ENCODE data around the gene NXNL2. TPM values are rescaled to one million over a fixed set of nuclear protein-coding genes. Genes with fewer than 3 reads are reported as not detected.

The NXNL2 gene
- total RNA-seq = not detected

DNA sequence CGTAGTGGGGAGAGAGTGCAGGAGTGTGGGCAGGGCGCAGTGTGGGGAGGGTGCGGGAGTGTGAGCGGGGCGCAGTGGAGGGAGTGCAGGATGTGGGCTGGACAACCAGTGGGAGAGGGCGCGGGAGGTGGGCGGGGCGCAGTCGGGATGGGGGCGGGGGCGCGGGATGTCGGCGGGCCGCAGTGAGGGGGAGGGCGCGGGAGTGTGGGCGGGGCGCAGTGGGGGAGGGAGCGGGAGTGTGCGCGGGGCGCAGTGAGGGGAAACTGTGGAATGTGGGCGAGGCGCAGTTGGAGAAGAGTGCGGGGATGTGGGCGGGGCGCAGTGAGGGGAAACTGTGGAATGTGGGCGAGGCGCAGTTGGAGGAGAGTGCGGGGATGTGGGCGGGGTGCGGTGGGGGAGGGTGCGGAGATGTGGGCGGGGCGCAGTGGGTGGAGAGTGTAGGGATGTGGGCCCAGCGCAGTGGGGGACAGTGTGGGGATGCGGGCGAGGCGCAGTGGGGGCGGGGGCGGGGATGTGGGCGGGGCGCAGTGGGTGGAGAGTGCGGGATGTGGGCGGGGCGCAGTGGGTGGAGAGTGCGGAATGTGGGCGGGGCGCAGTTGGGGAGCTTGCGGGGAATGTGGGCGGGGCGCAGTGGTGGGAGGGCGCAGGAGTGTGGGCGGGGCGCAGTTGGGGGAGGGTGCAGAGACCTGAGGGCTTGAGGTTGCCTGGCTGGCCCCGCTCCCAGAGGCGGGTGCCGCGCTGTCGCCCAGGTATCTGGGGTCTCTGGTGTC, at the start of gene NXNL2:
TSS of gene NXNL2 (plus strand) at position 723 of the 770 bp plus-strand sequence. CDS start 257 bp downstream, outside the sequence.
- no peak for TF ChIP-seq CTCF (IDR thresholded peaks at IDR 0.05; ENCODE audit: low read depth)

DNA sequence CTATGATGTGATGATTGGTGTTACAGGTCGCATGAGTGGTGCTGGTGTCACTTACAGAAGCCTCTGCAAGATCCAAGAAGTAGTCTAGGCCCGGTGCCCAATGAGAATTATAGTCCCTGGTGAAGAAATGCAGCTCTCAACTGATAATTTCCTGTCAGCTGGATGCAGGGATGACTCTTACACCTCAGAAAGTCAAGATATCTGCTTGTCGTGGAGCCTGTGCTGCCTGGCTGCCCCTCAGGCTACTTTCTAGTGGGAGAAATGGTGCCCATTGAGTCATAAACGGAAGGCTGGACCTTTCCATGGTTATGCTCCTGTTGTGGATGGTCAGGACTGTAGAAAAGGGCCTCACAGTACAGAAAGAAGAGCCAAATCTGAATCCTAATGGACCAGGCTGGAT, 46.8 kb upstream of the NXNL2 start:
- TF ChIP-seq CTCF (IDR thresholded peaks at IDR 0.05; ENCODE audit: low read depth) = no peak

DNA sequence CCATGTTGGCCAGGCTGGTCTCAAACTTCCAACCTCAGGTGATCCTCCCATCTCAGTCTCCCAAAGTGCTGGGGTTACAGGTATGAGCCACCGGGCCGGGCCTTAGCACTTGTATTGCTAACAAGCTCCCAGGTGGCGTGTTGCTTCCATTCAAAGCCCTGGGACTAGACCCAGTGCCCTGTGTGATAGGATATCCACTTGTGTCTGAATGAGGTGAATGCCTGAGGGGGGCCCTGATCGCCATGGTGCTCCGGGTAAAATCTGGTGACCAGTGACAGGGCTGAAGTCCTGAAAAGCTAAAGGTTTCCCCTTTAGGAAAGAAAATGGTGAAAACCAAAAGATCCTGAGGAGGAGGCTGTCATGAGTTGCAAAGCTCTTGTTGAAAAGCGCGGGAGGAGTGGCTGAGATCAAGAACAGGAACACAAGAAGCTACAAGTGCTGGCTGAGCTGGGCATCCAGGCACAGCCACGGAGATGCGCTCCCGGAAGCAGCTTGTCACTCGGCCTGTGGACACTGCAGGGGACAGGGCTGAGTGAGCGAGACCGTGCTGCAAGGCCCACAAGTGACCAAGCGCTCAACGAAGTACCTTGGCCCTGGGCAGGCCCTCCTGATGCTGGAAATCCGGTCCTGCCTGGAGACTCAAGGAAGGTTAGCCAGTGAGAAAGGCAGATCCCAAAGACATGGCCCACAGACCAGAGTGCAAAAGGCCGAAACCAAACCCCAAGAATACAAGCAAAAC, 39.8 kb upstream of the NXNL2 start:
- no peak for TF ChIP-seq CTCF (IDR thresholded peaks at IDR 0.05; ENCODE audit: low read depth)

DNA sequence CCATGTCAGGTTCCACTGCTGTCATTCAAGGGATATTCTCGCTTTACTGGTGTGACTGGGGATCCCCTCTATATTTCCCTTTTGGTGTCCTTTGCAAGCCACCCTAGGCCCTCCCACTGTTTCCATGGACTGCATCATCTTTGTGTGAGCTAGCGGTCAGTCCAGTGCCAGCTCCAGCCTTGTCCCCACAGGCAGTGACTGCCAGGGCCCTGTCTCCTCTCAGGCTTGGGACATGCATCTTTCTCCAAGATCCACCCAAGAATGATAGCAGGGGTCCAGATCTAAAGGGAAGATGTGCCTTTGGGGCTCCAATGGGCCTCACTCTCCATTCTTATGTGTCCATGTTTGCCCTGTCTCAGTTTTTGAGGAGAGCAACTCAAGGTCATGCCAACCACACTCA, 37.8 kb upstream of the NXNL2 start:
- TF ChIP-seq CTCF (IDR thresholded peaks at IDR 0.05; ENCODE audit: low read depth) = no peak

- no peak for TF ChIP-seq CTCF (IDR thresholded peaks at IDR 0.05; ENCODE audit: low read depth)
Observed at GRCh38 chr9:88498880-88499279, 36.1 kb upstream of the NXNL2 start.

- TF ChIP-seq CTCF (IDR thresholded peaks at IDR 0.05; ENCODE audit: low read depth) = no peak
Observed at GRCh38 chr9:88501086-88501485, 33.9 kb upstream of the NXNL2 start.

GRCh38 chr9:88502552-88503034, 32.4 kb upstream of the NXNL2 start:
- TF ChIP-seq CTCF (IDR thresholded peaks at IDR 0.05; ENCODE audit: low read depth) = no peak
